ENCODE measurements around the gene RPS6KA5.
"Not testable (repeated sequence)": the region's sequence is repeated elsewhere in the genome, so short reads cannot be mapped to it uniquely, and the experiment has no call there.

The RPS6KA5 gene

GRCh38 chr14:91032248-91032647 is 28.2 kb downstream of the RPS6KA5 start:
- DNase-seq (ENCODE audit: insufficient read length, low spot score) (no peak), FAIRE-seq (no peak)
- TF ChIP-seq PAX5 (IDR thresholded peaks at IDR 0.05; ENCODE audit: insufficient read depth, low read length, severe bottlenecking): no peak
- no peak for TF ChIP-seq SPI1 (IDR thresholded peaks at IDR 0.05; ENCODE audit: low read depth, low read length)
- TF ChIP-seq POLR2AphosphoS5 (IDR thresholded peaks at IDR 0.05; ENCODE audit: low read depth, low read length): no peak
- TF ChIP-seq POU2F2 (IDR thresholded peaks at IDR 0.05; ENCODE audit: low read depth, low read length): no peak
- TF ChIP-seq POLR2A (IDR thresholded peaks at IDR 0.05; ENCODE audit: low read depth, low read length): no peak
- no peak for TF ChIP-seq TAF1 (IDR thresholded peaks at IDR 0.05; ENCODE audit: low read depth, low read length)

GRCh38 chr14:91031666-91032065 is 28.8 kb downstream of the RPS6KA5 start:
- no peak for TF ChIP-seq POU2F2 (IDR thresholded peaks at IDR 0.05; ENCODE audit: low read depth, low read length)
- no peak for TF ChIP-seq POLR2A (IDR thresholded peaks at IDR 0.05; ENCODE audit: low read depth, low read length)
- TF ChIP-seq SPI1 (IDR thresholded peaks at IDR 0.05; ENCODE audit: low read depth, low read length): no peak
- TF ChIP-seq POLR2AphosphoS5 (IDR thresholded peaks at IDR 0.05; ENCODE audit: low read depth, low read length): no peak
- no peak for TF ChIP-seq TAF1 (IDR thresholded peaks at IDR 0.05; ENCODE audit: low read depth, low read length)
- TF ChIP-seq PAX5 (IDR thresholded peaks at IDR 0.05; ENCODE audit: insufficient read depth, low read length, severe bottlenecking): no peak
- DNase-seq (ENCODE audit: insufficient read length, low spot score) (no peak), FAIRE-seq (no peak)

- no peak for DNase-seq (ENCODE audit: insufficient read length, low spot score)
- TF ChIP-seq PAX5 (IDR thresholded peaks at IDR 0.05; ENCODE audit: insufficient read depth, low read length, severe bottlenecking): no peak
- TF ChIP-seq SPI1 (IDR thresholded peaks at IDR 0.05; ENCODE audit: low read depth, low read length): no peak
- TF ChIP-seq POU2F2 (IDR thresholded peaks at IDR 0.05; ENCODE audit: low read depth, low read length): no peak
- TF ChIP-seq TAF1 (IDR thresholded peaks at IDR 0.05; ENCODE audit: low read depth, low read length): no peak
- TF ChIP-seq POLR2AphosphoS5 (IDR thresholded peaks at IDR 0.05; ENCODE audit: low read depth, low read length): no peak
- no peak for TF ChIP-seq POLR2A (IDR thresholded peaks at IDR 0.05; ENCODE audit: low read depth, low read length)
- FAIRE-seq: no peak
Observed at GRCh38 chr14:91029456-91030217, 30.8 kb downstream of the RPS6KA5 start.

GRCh38 chr14:91027561-91027960 is 32.9 kb downstream of the RPS6KA5 start:
- FAIRE-seq: no peak
- TF ChIP-seq POU2F2 (IDR thresholded peaks at IDR 0.05; ENCODE audit: low read depth, low read length): no peak
- TF ChIP-seq SPI1 (IDR thresholded peaks at IDR 0.05; ENCODE audit: low read depth, low read length): no peak
- no peak for TF ChIP-seq POLR2A (IDR thresholded peaks at IDR 0.05; ENCODE audit: low read depth, low read length)
- DNase-seq (ENCODE audit: insufficient read length, low spot score): no peak

- not testable (repeated sequence) for DNase-seq (ENCODE audit: insufficient read length, low spot score)
- FAIRE-seq: peak; percentile 93
Observed at GRCh38 chr14:91022622-91023028, 37.8 kb downstream of the RPS6KA5 start.

GRCh38 chr14:91021991-91022621 is 38.3 kb downstream of the RPS6KA5 start:
- TF ChIP-seq TAF1 (IDR thresholded peaks at IDR 0.05; ENCODE audit: low read depth, low read length) (no peak), POLR2AphosphoS5 (IDR thresholded peaks at IDR 0.05; ENCODE audit: low read depth, low read length) (no peak), POU2F2 (IDR thresholded peaks at IDR 0.05; ENCODE audit: low read depth, low read length) (no peak), SPI1 (IDR thresholded peaks at IDR 0.05; ENCODE audit: low read depth, low read length) (no peak), PAX5 (IDR thresholded peaks at IDR 0.05; ENCODE audit: insufficient read depth, low read length, severe bottlenecking) (no peak), POLR2A (IDR thresholded peaks at IDR 0.05; ENCODE audit: low read depth, low read length) (no peak)
- no peak for DNase-seq (ENCODE audit: insufficient read length, low spot score)
- FAIRE-seq: peak; percentile 40

- TF ChIP-seq TAF1 (IDR thresholded peaks at IDR 0.05; ENCODE audit: low read depth, low read length): no peak
- TF ChIP-seq SPI1 (IDR thresholded peaks at IDR 0.05; ENCODE audit: low read depth, low read length): no peak
- no peak for TF ChIP-seq POLR2AphosphoS5 (IDR thresholded peaks at IDR 0.05; ENCODE audit: low read depth, low read length)
- DNase-seq (ENCODE audit: insufficient read length, low spot score) (no peak), FAIRE-seq (no peak)
Observed at GRCh38 chr14:91021115-91021514, 39.3 kb downstream of the RPS6KA5 start.

- TF ChIP-seq SPI1 (IDR thresholded peaks at IDR 0.05; ENCODE audit: low read depth, low read length) (no peak), POLR2A (IDR thresholded peaks at IDR 0.05; ENCODE audit: low read depth, low read length) (no peak), PAX5 (IDR thresholded peaks at IDR 0.05; ENCODE audit: insufficient read depth, low read length, severe bottlenecking) (peak; percentile 54), TAF1 (IDR thresholded peaks at IDR 0.05; ENCODE audit: low read depth, low read length) (no peak)
- peak; percentile 69 for FAIRE-seq
- DNase-seq (ENCODE audit: insufficient read length, low spot score): no peak
Observed at GRCh38 chr14:91019673-91020072, 40.8 kb downstream of the RPS6KA5 start.

GRCh38 chr14:91018481-91018880 is 42.0 kb downstream of the RPS6KA5 start:
- DNase-seq (ENCODE audit: insufficient read length, low spot score): no peak
- TF ChIP-seq PAX5 (IDR thresholded peaks at IDR 0.05; ENCODE audit: insufficient read depth, low read length, severe bottlenecking): no peak
- no peak for TF ChIP-seq POLR2A (IDR thresholded peaks at IDR 0.05; ENCODE audit: low read depth, low read length)
- no peak for TF ChIP-seq SPI1 (IDR thresholded peaks at IDR 0.05; ENCODE audit: low read depth, low read length)
- no peak for TF ChIP-seq POLR2AphosphoS5 (IDR thresholded peaks at IDR 0.05; ENCODE audit: low read depth, low read length)
- no peak for TF ChIP-seq POU2F2 (IDR thresholded peaks at IDR 0.05; ENCODE audit: low read depth, low read length)
- TF ChIP-seq TAF1 (IDR thresholded peaks at IDR 0.05; ENCODE audit: low read depth, low read length): no peak
- no peak for FAIRE-seq

- no peak for DNase-seq (ENCODE audit: insufficient read length, low spot score)
- FAIRE-seq: peak; percentile 70
- TF ChIP-seq TAF1 (IDR thresholded peaks at IDR 0.05; ENCODE audit: low read depth, low read length) (no peak), POLR2AphosphoS5 (IDR thresholded peaks at IDR 0.05; ENCODE audit: low read depth, low read length) (no peak), POU2F2 (IDR thresholded peaks at IDR 0.05; ENCODE audit: low read depth, low read length) (no peak), POLR2A (IDR thresholded peaks at IDR 0.05; ENCODE audit: low read depth, low read length) (no peak)
Observed at GRCh38 chr14:91016800-91017410, 43.5 kb downstream of the RPS6KA5 start.
